ENCODE measurements around the gene RPL7L1. TPM values are rescaled to one million over a fixed set of nuclear protein-coding genes. Genes with fewer than 3 reads are reported as not detected.
A peak's percentile ranks its signal among the peaks of the same experiment; 100 is the strongest.

Gene RPL7L1
- total and polyA plus RNA-seq, 5 donors from 2014 or later = 48.4 to 64.4 (median 56.1) TPM

- H3K9me3 Mint-ChIP-seq = no peaks in the 10 kb centered on the region
- peaks cover 14% of the 10 kb centered on the region for H3K4me1 ChIP-seq (ENCODE audit: control insufficient read depth, insufficient read depth, low read length, poor library complexity, severe bottlenecking)
- no peak overlapping the region for H3K4me3 Mint-ChIP-seq
- no peaks in the 10 kb centered on the region for H3K27me3 ChIP-seq (ENCODE audit: control insufficient read depth, insufficient read depth, low read length)
- peaks cover 35% of the 10 kb centered on the region for H3K36me3 Mint-ChIP-seq
- no peaks in the 10 kb centered on the region for H3K9me3 ChIP-seq (ENCODE audit: control insufficient read depth in 2 of 2, low read length in 2 of 2)
- peak overlapping the region; percentile 76 to 82 (median 82) for H3K27ac Mint-ChIP-seq
- H3K36me3 ChIP-seq (ENCODE audit: control insufficient read depth, insufficient read depth, low read length) = peaks cover 79% of the 10 kb centered on the region
- H3K4me3 ChIP-seq (ENCODE audit: low read depth, low read length) = no peak overlapping the region
- no peaks in the 10 kb centered on the region for H3K27me3 Mint-ChIP-seq
- no peak for DNase-seq
- ATAC-seq (ENCODE audit: low read depth in 2 of 2) = no peak
- H3K27ac ChIP-seq (ENCODE audit: insufficient read depth, low read length, poor library complexity, severe bottlenecking) = no peak overlapping the region
- peaks cover 12 to 29% (median 18%) of the 10 kb centered on the region in 4 donors for H3K4me1 Mint-ChIP-seq
Measured at GRCh38 chr6:42937548-42938427, 58.4 kb downstream of the RPL7L1 start.

- peaks cover 29% of the 10 kb centered on the region for H3K36me3 Mint-ChIP-seq
- H3K4me3 Mint-ChIP-seq = no peak overlapping the region
Measured at GRCh38 chr6:42938428-42938796, 59.0 kb downstream of the RPL7L1 start.

GRCh38 chr6:42938987-42939809 lies 59.8 kb downstream of the RPL7L1 start:
- DNase-seq = no peak
- H3K36me3 Mint-ChIP-seq = peaks cover 25% of the 10 kb centered on the region
- H3K27ac Mint-ChIP-seq = peak overlapping the region in 2 of 3 donors; percentile 46 to 83
- Histone ChIP-seq H3K27ac (ENCODE audit: insufficient read depth, low read length, poor library complexity, severe bottlenecking) (no peak overlapping the region), H3K36me3 (ENCODE audit: control insufficient read depth, insufficient read depth, low read length) (peaks cover 75% of the 10 kb centered on the region), H3K4me3 (ENCODE audit: low read depth, low read length) (no peak overlapping the region), H3K4me1 (ENCODE audit: control insufficient read depth, insufficient read depth, low read length, poor library complexity, severe bottlenecking) (peaks cover under 1% of the 10 kb centered on the region), H3K9me3 (ENCODE audit: control insufficient read depth in 2 of 2, low read length in 2 of 2) (no peaks in the 10 kb centered on the region), H3K27me3 (ENCODE audit: control insufficient read depth, insufficient read depth, low read length) (no peaks in the 10 kb centered on the region)
- peak in 1 of 2 donors; percentile 22 for ATAC-seq (ENCODE audit: low read depth in 2 of 2)
- H3K27me3 Mint-ChIP-seq = no peaks in the 10 kb centered on the region
- no peak overlapping the region for H3K4me3 Mint-ChIP-seq
- H3K9me3 Mint-ChIP-seq = no peaks in the 10 kb centered on the region
- H3K4me1 Mint-ChIP-seq = peaks cover 5 to 16% (median 10%) of the 10 kb centered on the region in 4 donors

More at GRCh38 chr6:42938428-42938796, 59.0 kb downstream of the RPL7L1 start:
- DNase-seq = no peak
- Histone ChIP-seq H3K4me1 (ENCODE audit: control insufficient read depth, insufficient read depth, low read length, poor library complexity, severe bottlenecking) (peaks cover 8% of the 10 kb centered on the region), H3K36me3 (ENCODE audit: control insufficient read depth, insufficient read depth, low read length) (peaks cover 75% of the 10 kb centered on the region), H3K4me3 (ENCODE audit: low read depth, low read length) (no peak overlapping the region), H3K27me3 (ENCODE audit: control insufficient read depth, insufficient read depth, low read length) (no peaks in the 10 kb centered on the region), H3K27ac (ENCODE audit: insufficient read depth, low read length, poor library complexity, severe bottlenecking) (no peak overlapping the region), H3K9me3 (ENCODE audit: control insufficient read depth in 2 of 2, low read length in 2 of 2) (no peaks in the 10 kb centered on the region)
- Mint-ChIP-seq H3K9me3 (no peaks in the 10 kb centered on the region), H3K4me1 (peaks cover 7 to 22% (median 12%) of the 10 kb centered on the region in 4 donors), H3K27me3 (no peaks in the 10 kb centered on the region), H3K27ac (peak overlapping the region in 2 of 3 donors; percentile 76 to 82)
- ATAC-seq (ENCODE audit: low read depth in 2 of 2) = no peak

Other genes starting within 250 kb of the RPL7L1 start
- not detected for gene PRPH2, start 157.0 kb upstream of the RPL7L1 start, total RNA-seq
- gene PRPH2, start 157.0 kb upstream of the RPL7L1 start, polyA plus RNA-seq = under 1 TPM in 3 of 4 donors, not detected in 1; 0.07 to 0.29 (median 0.18) TPM
- gene TBCC, start 133.5 kb upstream of the RPL7L1 start, total RNA-seq = 89.2 TPM
- gene TBCC, start 133.5 kb upstream of the RPL7L1 start, polyA plus RNA-seq = 100 to 1,000 TPM; 117 to 136 (median 134) TPM
- 47.0 TPM for gene BICRAL, start 97.6 kb upstream of the RPL7L1 start, total RNA-seq
- gene BICRAL, start 97.6 kb upstream of the RPL7L1 start, polyA plus RNA-seq = 1 to 10 TPM; 3.3 to 3.8 (median 3.4) TPM
- 1.1 TPM for gene PTCRA, start 36.4 kb downstream of the RPL7L1 start, total RNA-seq
- not detected for gene PTCRA, start 36.4 kb downstream of the RPL7L1 start, polyA plus RNA-seq
- 42.9 TPM for gene CNPY3, start 49.9 kb downstream of the RPL7L1 start, total RNA-seq
- 10 to 100 TPM; 79.2 to 88.8 (median 84.4) TPM for gene CNPY3, start 49.9 kb downstream of the RPL7L1 start, polyA plus RNA-seq
- gene GNMT, start 81.1 kb downstream of the RPL7L1 start, total RNA-seq = 0.99 TPM
- gene GNMT, start 81.1 kb downstream of the RPL7L1 start, polyA plus RNA-seq = under 1 TPM in 1 of 4 donors, not detected in 3; 0.22 TPM
- 20.6 TPM for gene PEX6, start 99.6 kb downstream of the RPL7L1 start, total RNA-seq
- gene PEX6, start 99.6 kb downstream of the RPL7L1 start, polyA plus RNA-seq = 10 to 100 TPM; 10.9 to 20.7 (median 15.2) TPM
- 35.4 TPM for gene PPP2R5D, start 105.0 kb downstream of the RPL7L1 start, total RNA-seq
- 10 to 100 TPM; 23.0 to 27.3 (median 25.4) TPM for gene PPP2R5D, start 105.0 kb downstream of the RPL7L1 start, polyA plus RNA-seq
- gene MEA1, start 134.3 kb downstream of the RPL7L1 start, total RNA-seq = 27.6 TPM
- 100 to 1,000 TPM in 1 of 4 donors, 10 to 100 TPM in 3; 71.5 to 121 (median 79.3) TPM for gene MEA1, start 134.3 kb downstream of the RPL7L1 start, polyA plus RNA-seq
- 38.6 TPM for gene KLHDC3, start 134.6 kb downstream of the RPL7L1 start, total RNA-seq
- 100 to 1,000 TPM; 119 to 130 (median 126) TPM for gene KLHDC3, start 134.6 kb downstream of the RPL7L1 start, polyA plus RNA-seq
- 33.3 TPM for gene RRP36, start 142.0 kb downstream of the RPL7L1 start, total RNA-seq
- 10 to 100 TPM; 61.9 to 82.2 (median 71.6) TPM for gene RRP36, start 142.0 kb downstream of the RPL7L1 start, polyA plus RNA-seq
- gene CUL7, start 174.2 kb downstream of the RPL7L1 start, total RNA-seq = 7.7 TPM
- gene CUL7, start 174.2 kb downstream of the RPL7L1 start, polyA plus RNA-seq = 1 to 10 TPM; 2.1 to 3.5 (median 2.4) TPM
- 29.3 TPM for gene MRPL2, start 179.8 kb downstream of the RPL7L1 start, total RNA-seq
- 10 to 100 TPM; 45.2 to 52.6 (median 48.3) TPM for gene MRPL2, start 179.8 kb downstream of the RPL7L1 start, polyA plus RNA-seq
- gene KLC4, start 180.0 kb downstream of the RPL7L1 start, total RNA-seq = 33.5 TPM
- gene KLC4, start 180.0 kb downstream of the RPL7L1 start, polyA plus RNA-seq = 10 to 100 TPM in 3 of 4 donors, 1 to 10 TPM in 1; 9.3 to 15.5 (median 12.6) TPM
- 2.3 TPM for gene PTK7, start 196.7 kb downstream of the RPL7L1 start, total RNA-seq
- gene PTK7, start 196.7 kb downstream of the RPL7L1 start, polyA plus RNA-seq = under 1 TPM in 1 of 4 donors, not detected in 3; 0.25 TPM

Data from CD4-positive, CD25-positive, alpha-beta regulatory T cell (primary cell).